Lower lobe of right lung (tissue), 2 donors: ENCODE measurements around the gene CPLX1. TPM values are rescaled to one million over a fixed set of nuclear protein-coding genes. Genes with fewer than 3 reads are reported as not detected.

Experiments
- ATAC-seq, 2 donors: fragments of 200-7000 bp; cut with Tn5 transposase; one replicate each; pipeline ENCODE4 v1.9.1; 2020 to 2022; ENCODE audit warnings: mild to moderate bottlenecking in 2 of 2, moderate library complexity in 2 of 2
- DNase-seq: peaks from one replicate; pipeline ENCODE4 v3.0.0-alpha.2; 2020
- H3K27ac ChIP-seq: fragments of 200-600 bp; one replicate; pipeline ENCODE4 v1.8.0; 2022
- H3K27me3 ChIP-seq: fragments of 200-600 bp; one replicate; pipeline ENCODE4 v1.8.0; 2022; ENCODE audit warnings: low read depth
- H3K36me3 ChIP-seq: fragments of 200-600 bp; one replicate; pipeline ENCODE4 v1.8.0; 2022; ENCODE audit warnings: mild to moderate bottlenecking
- H3K4me1 ChIP-seq: fragments of 200-600 bp; one replicate; pipeline ENCODE4 v1.8.0; 2022
- H3K4me3 ChIP-seq: fragments of 200-600 bp; one replicate; pipeline ENCODE4 v1.8.0; 2022; ENCODE audit warnings: mild to moderate bottlenecking
- H3K9me3 ChIP-seq: fragments of 200-600 bp; one replicate; pipeline ENCODE4 v1.8.0; 2022
- CTCF ChIP-seq: fragments of 200-600 bp; IDR thresholded peaks from one replicate; pipeline ENCODE4 v1.8.0; 2022; ENCODE audit warnings: antibody characterized with exemption, mild to moderate bottlenecking
- intact Hi-C: fragments of 100-400 bp; cut with DNase I; formaldehyde crosslinking; loops from one replicate; pipeline ENCODE4 v1.11.0; 2022
- total RNA-seq: library from RNA; stranded (reverse); fragmentation: NEBNext Ultra II Directional; extraction: Animal tissue kit (Norgen Biotek cat#: 25700); gene quantifications from one replicate; pipeline ENCODE4 v1.2.1, GENCODE V29; 2021
- donor health status: DM: no; HTN: yes; CAD: no; lungs with severe emphysema.

Gene CPLX1
- total RNA-seq, 1 donor from 2014 or later: 3.9 TPM

GRCh38 chr4:735583-735982 is 90.3 kb downstream of the CPLX1 start:
- intact Hi-C loops: no loop called here
- H3K4me1 ChIP-seq: no peaks in the 10 kb centered on the region
- no peak overlapping the region for H3K27ac ChIP-seq
- TF ChIP-seq CTCF: no peak
- no peaks in the 10 kb centered on the region for H3K9me3 ChIP-seq
- peaks cover 86% of the 10 kb centered on the region for H3K36me3 ChIP-seq
- no peak for ATAC-seq
- no peak for DNase-seq
- no peak overlapping the region for H3K4me3 ChIP-seq
- no peaks in the 10 kb centered on the region for H3K27me3 ChIP-seq

Other genes starting within 250 kb of the CPLX1 start
- gene TMEM271, start 249.8 kb downstream of the CPLX1 start, total RNA-seq: not detected
- gene PDE6B, start 200.6 kb downstream of the CPLX1 start, total RNA-seq: 5.5 TPM
- 173 TPM for gene ATP5ME, start 151.9 kb downstream of the CPLX1 start, total RNA-seq
- gene MYL5, start 151.6 kb downstream of the CPLX1 start, total RNA-seq: 9.7 TPM
- 31.5 TPM for gene SLC49A3, start 137.0 kb downstream of the CPLX1 start, total RNA-seq
- gene PCGF3, start 120.3 kb downstream of the CPLX1 start, total RNA-seq: 44.8 TPM
- gene GAK, start 106.2 kb upstream of the CPLX1 start, total RNA-seq: 130 TPM
- gene TMEM175, start 106.3 kb upstream of the CPLX1 start, total RNA-seq: 45.3 TPM
- gene DGKQ, start 147.4 kb upstream of the CPLX1 start, total RNA-seq: 18.8 TPM
- gene IDUA, start 160.9 kb upstream of the CPLX1 start, total RNA-seq: 46.0 TPM
- 1.0 TPM for gene SLC26A1, start 167.3 kb upstream of the CPLX1 start, total RNA-seq
- 23.4 TPM for gene FGFRL1, start 185.5 kb upstream of the CPLX1 start, total RNA-seq